ENCODE results near the gene CARD11. TPM values are rescaled to one million over a fixed set of nuclear protein-coding genes. Genes with fewer than 3 reads are reported as not detected.
"Not testable (repeated sequence)": the region's sequence is repeated elsewhere in the genome, so short reads cannot be mapped to it uniquely, and the experiment has no call there.

Gene CARD11
- total RNA-seq, 1 donor from 2014 or later = 0.63 TPM

GRCh38 chr7:3065724-3066143 lies 22.1 kb upstream of the CARD11 start:
- DNase-seq (ENCODE audit: low spot score) = no peak
- ATAC-seq = peak; percentile 40

- no peak for DNase-seq (ENCODE audit: low spot score)
- ATAC-seq = no peak
Measured at GRCh38 chr7:3064067-3064466, 20.4 kb upstream of the CARD11 start.

DNA sequence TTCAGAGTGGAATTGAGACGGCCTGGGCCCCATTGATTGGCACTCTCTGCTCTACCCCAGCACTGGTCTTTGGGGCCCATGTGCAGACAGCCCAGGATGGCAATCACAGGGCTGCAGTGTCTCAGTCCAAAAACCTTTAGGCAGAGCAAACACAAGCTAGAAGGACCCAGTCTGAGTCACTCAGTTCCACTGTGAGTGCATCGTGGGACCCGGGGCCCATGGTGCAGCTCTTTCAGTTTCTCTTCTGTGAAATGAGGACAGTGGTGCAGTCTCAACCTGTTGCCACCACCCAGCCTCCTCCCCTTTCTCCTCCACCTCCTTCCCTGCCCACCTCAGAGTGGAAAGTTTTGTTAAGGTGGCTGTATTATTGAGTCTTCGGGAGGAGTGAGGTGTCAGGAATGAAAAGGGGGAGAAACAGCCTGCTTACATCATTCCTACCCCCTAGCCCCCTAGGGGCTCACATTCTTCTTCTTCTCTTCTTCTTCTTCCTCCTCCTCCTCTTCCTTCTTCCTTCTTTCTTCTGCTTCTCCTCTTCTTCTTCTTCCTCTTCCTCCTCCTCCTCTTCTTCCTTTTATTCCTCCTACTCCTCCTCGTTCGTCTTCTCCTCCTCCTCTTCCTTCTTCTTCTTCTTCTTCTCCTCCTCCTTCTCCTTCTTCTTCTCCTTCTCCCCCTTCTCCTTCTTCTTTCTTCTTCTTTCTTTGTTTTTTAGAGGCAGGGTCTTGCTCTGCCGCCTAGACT lies 19.5 kb upstream of the CARD11 start:
- ATAC-seq (no peak), DNase-seq (ENCODE audit: low spot score) (no peak)

DNA sequence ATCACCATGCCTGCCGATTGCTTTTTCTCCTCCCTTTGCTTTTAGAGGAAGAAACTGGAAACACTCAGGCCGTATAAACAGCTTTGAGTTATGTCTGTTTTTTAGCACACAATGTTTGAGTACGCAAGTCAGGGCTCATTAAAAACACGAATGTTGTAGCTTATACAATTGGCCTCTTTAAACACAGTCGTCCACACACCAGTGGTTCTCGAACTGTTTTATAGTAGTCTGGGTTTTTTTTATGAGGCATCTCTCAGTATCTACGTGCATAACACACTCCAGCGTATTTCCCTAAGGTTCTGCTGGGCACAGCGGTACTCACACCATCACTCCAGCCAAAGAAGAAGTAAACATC lies 13.4 kb upstream of the CARD11 start:
- DNase-seq (ENCODE audit: low spot score) (no peak), ATAC-seq (no peak)

GRCh38 chr7:3056234-3057065 lies 12.8 kb upstream of the CARD11 start:
- no peak for DNase-seq (ENCODE audit: low spot score)
- no peak for ATAC-seq

DNA sequence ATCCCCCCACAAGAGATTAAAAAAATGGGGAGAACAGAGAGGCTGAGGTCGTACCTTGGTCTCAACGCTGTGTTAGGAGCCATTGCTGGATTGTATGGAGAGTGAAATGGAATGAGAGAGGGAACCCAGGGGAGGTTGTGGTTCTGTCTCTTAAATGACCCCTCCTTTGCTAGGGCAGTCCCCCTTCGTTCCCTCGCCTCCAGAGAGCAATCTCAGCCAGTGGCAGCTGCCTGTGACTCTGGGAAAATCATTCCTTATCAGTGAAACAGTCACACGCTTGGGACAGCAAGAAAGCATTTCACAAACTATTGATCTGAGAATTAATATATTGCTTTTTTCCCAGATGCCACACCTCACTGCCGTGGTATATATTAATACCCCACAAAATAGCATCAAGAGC lies 12.0 kb upstream of the CARD11 start:
- ATAC-seq (no peak), DNase-seq (ENCODE audit: low spot score) (no peak)

- ATAC-seq = no peak
- DNase-seq (ENCODE audit: low spot score) = no peak
Measured at GRCh38 chr7:3042861-3043489, 692 bp downstream of the CARD11 start.

GRCh38 chr7:3041986-3042675 lies 1.5 kb downstream of the CARD11 start:
- ATAC-seq = no peak
- no peak for DNase-seq (ENCODE audit: low spot score)

- ATAC-seq = no peak
- no peak for DNase-seq (ENCODE audit: low spot score)
Measured at GRCh38 chr7:3039787-3040186, 3.9 kb downstream of the CARD11 start.

- DNase-seq (ENCODE audit: low spot score); ATAC-seq: not testable (repeated sequence)
Measured at GRCh38 chr7:3038011-3038410, 5.7 kb downstream of the CARD11 start.

- DNase-seq (ENCODE audit: low spot score) (no peak), ATAC-seq (no peak)
Measured at GRCh38 chr7:3037259-3037658, 6.4 kb downstream of the CARD11 start.

- ATAC-seq (no peak), DNase-seq (ENCODE audit: low spot score) (no peak)
Measured at GRCh38 chr7:3034591-3035150, 9.0 kb downstream of the CARD11 start.

DNA sequence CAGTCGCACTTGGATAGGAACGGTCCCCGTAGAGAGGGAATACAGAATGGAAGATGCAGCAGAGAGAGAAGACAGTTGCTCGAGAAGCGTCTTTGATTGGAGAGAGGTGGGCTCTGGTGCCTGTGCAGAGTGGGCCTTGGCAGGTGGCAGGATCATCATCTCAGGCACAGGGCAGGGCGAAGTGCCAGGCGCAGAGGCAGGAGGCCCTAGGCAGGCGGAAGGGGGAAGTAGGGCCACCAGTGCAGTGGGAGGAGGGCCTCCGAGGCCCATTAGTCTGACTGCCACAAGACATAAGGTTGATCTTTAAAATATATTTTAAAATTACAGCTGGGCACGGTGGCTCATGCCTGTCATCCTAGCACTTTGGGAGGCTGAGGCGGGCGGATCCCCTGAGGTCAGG lies 10.1 kb downstream of the CARD11 start:
- no peak for DNase-seq (ENCODE audit: low spot score)
- ATAC-seq = no peak

DNA sequence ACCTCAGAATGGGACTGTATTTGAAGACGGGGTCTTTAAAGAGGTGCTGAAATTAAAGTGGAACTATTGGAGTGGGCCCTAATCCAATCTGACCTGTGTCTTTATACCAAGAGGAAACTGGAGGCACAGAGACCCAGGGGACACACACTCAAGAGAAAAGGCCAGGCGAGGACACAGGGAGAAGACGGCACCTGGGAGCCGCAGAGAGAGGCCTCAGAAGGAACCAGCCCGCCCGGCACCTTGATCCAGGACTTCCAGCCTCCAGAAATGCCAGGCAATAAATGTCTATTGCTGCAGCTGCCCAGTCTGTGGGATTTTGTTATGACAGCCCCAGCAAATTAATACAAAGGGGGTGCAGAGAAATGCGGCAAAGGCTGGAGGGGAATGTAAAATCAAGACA lies 10.5 kb downstream of the CARD11 start:
- ATAC-seq (no peak), DNase-seq (ENCODE audit: low spot score) (no peak)

DNA sequence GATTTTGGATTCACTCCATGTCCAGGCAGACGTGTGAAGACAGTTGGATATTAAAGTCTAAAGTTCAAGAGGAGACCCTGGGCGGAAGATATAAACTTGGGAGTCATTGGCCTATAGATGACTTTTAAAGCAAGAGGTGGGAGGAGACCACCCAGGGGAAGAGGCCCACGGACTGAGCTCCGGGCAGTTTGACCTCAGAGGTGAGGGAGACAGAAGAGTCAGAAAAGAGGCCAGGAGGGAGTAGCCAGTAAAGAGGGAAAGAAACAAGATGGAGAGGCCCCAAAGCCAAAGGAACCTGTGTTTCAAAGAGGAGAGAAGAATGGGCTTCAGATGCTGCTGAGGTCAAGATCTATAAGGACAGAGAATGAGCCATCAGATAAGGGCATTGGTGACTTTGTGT lies 11.4 kb downstream of the CARD11 start:
- no peak for DNase-seq (ENCODE audit: low spot score)
- ATAC-seq = no peak

- DNase-seq (ENCODE audit: low spot score) (no peak), ATAC-seq (no peak)
Measured at GRCh38 chr7:3029138-3029537, 14.5 kb downstream of the CARD11 start.

GRCh38 chr7:3028758-3029093 lies 14.9 kb downstream of the CARD11 start:
- ATAC-seq (no peak), DNase-seq (ENCODE audit: low spot score) (no peak)

GRCh38 chr7:3028071-3028757 lies 15.5 kb downstream of the CARD11 start:
- DNase-seq (ENCODE audit: low spot score) = no peak
- no peak for ATAC-seq

DNA sequence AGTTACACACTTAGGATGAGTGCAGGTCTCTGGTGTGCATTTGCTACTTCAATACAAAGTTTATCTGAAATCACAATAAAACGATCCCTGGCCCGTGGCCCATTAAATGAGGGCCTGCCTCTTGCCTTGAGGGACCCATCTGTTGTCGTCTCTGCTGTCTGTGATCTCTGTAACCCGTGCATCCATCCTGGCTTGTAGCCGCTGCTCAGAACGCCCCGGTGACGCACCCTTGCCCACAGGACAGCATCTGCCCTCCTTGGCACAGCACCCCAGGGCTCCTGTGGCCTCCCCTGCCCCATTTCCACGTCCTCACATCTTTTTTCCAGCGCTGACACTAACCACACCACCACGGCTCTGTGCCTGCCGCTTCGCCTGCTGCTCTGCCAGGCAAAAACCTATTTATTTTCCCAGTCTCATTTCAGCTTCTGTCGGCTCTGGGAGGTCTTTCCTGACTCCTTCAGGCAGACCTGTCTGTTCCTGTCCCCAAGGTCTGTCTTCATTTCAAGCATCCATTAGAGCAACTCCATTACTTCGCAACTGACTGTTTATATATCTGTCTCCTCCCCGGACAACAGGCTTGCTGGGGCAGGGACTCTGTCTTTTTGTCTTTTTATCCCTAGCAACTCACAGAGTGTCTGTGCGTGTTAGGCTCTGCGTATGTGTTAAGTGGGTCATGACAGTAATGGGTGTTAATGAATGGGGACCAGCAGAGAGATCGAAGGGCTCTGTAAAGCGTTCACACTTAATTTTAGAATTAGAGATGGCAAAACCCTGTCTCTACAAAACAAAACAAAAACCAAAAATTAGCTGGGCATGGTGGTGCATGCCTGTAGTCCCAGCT lies 16.4 kb downstream of the CARD11 start:
- DNase-seq (ENCODE audit: low spot score) (no peak), ATAC-seq (no peak)

- DNase-seq (ENCODE audit: low spot score) (no peak), ATAC-seq (no peak)
Measured at GRCh38 chr7:3025616-3026015, 18.1 kb downstream of the CARD11 start.
